GM18517 (cell line): ENCODE results near the gene PARP9.
A peak's percentile ranks its signal among the peaks of the same experiment; 100 is the strongest.
"Not testable (repeated sequence)": the region's sequence is repeated elsewhere in the genome, so short reads cannot be mapped to it uniquely, and the experiment has no call there.

Source experiments
- ATAC-seq: cut with Tn5 transposase; IDR thresholded peaks from one replicate; pipeline ENCODE4 v1.9.1; 2021; ENCODE audit warnings: mild to moderate bottlenecking, moderate library complexity; ENCODE audit not compliant: unreplicated experiment

PARP9 gene

GRCh38 chr3:122523317-122523716 is 40.8 kb downstream of the PARP9 start:
- no peak for ATAC-seq

- no peak for ATAC-seq
These were observed 43.2 kb downstream of the PARP9 start for GRCh38 chr3:122520861-122521260.

- ATAC-seq: no peak
These were observed 44.4 kb downstream of the PARP9 start for GRCh38 chr3:122519693-122520092.

GRCh38 chr3:122516846-122517360 is 47.2 kb downstream of the PARP9 start:
- no peak for ATAC-seq

- no peak for ATAC-seq
These were observed 48.2 kb downstream of the PARP9 start for GRCh38 chr3:122515870-122516269.

GRCh38 chr3:122515020-122515468 is 49.1 kb downstream of the PARP9 start:
- no peak for ATAC-seq

- ATAC-seq: peak; percentile 83
These were observed 49.7 kb downstream of the PARP9 start, which contains the start of gene KPNA1 for GRCh38 chr3:122514123-122515019. TSS of gene KPNA1 (minus strand) at chr3:122514939. CDS start at chr3:122496565, 18,374 bp downstream.

- ATAC-seq: no peak
These were observed 50.5 kb downstream of the PARP9 start for GRCh38 chr3:122513386-122514122.

GRCh38 chr3:122512284-122512683 is 51.8 kb downstream of the PARP9 start:
- no peak for ATAC-seq

- no peak for ATAC-seq
These were observed 53.1 kb downstream of the PARP9 start for GRCh38 chr3:122510878-122511535.

GRCh38 chr3:122508944-122509343 is 55.2 kb downstream of the PARP9 start:
- ATAC-seq: not testable (repeated sequence)

GRCh38 chr3:122508135-122508914 is 55.8 kb downstream of the PARP9 start:
- ATAC-seq: no peak

GRCh38 chr3:122506450-122506849 is 57.6 kb downstream of the PARP9 start:
- ATAC-seq: no peak

GRCh38 chr3:122505676-122506075 is 58.4 kb downstream of the PARP9 start:
- ATAC-seq: no peak

- no peak for ATAC-seq
These were observed 61.2 kb downstream of the PARP9 start for GRCh38 chr3:122502941-122503340.

GRCh38 chr3:122502139-122502538 is 62.0 kb downstream of the PARP9 start:
- no peak for ATAC-seq

GRCh38 chr3:122500964-122501363 is 63.1 kb downstream of the PARP9 start:
- ATAC-seq: not testable (repeated sequence)

GRCh38 chr3:122498152-122498551 is 65.9 kb downstream of the PARP9 start:
- ATAC-seq: no peak

- ATAC-seq: peak; percentile 91
These were observed 66.7 kb downstream of the PARP9 start for GRCh38 chr3:122497425-122497824.

- no peak for ATAC-seq
These were observed 67.6 kb downstream of the PARP9 start for GRCh38 chr3:122496508-122496907.
